OCI-LY1 (cell line): Measurements from ENCODE around the gene NAV2.

Experiments used
- H2AFZ ChIP-seq: fragments of 200-600 bp; sonication (generic), shearing (Covaris generic); 2 replicates; pipeline ENCODE4 v1.6.0; 2014; ENCODE audit warnings: antibody characterized with exemption, mild to moderate bottlenecking, low read length
- H3F3A ChIP-seq: fragments of 200-600 bp; sonication (generic), shearing (Covaris generic); 2 replicates; pipeline ENCODE4 v1.6.0; 2014; ENCODE audit warnings: mild to moderate bottlenecking, antibody characterized with exemption, low read length, moderate library complexity; ENCODE audit not compliant: insufficient read depth
- H3K27ac ChIP-seq: fragments of 200-600 bp; sonication (generic); 2 replicates; pipeline ENCODE4 v1.5.1; 2014; ENCODE audit warnings: low read length, mixed run types, mild to moderate bottlenecking, low read depth; ENCODE audit not compliant: poor library complexity, severe bottlenecking
- H3K27me3 ChIP-seq: fragments of 200-600 bp; sonication (generic); 2 replicates; pipeline ENCODE4 v1.6.0; 2014; ENCODE audit warnings: antibody characterized with exemption, mild to moderate bottlenecking, low read length, moderate library complexity; ENCODE audit not compliant: insufficient read depth
- H3K36me3 ChIP-seq: fragments of 200-600 bp; sonication (generic); 2 replicates; pipeline ENCODE4 v1.6.1; 2014; ENCODE audit warnings: mild to moderate bottlenecking, antibody characterized with exemption, low read length, moderate library complexity, mixed read lengths; ENCODE audit not compliant: insufficient read depth
- H3K4me1 ChIP-seq: fragments of 200-600 bp; sonication (generic); 2 replicates; pipeline ENCODE4 v1.5.1; 2014; ENCODE audit warnings: mild to moderate bottlenecking, low read length, moderate library complexity; ENCODE audit not compliant: insufficient read depth, severe bottlenecking
- H3K4me2 ChIP-seq: fragments of 200-600 bp; sonication (generic), shearing (Covaris generic); 2 replicates; pipeline ENCODE4 v1.6.1; 2014; ENCODE audit warnings: low read length
- H3K4me3 ChIP-seq: fragments of 200-600 bp; sonication (generic); 2 replicates; pipeline ENCODE4 v1.5.1; 2014; ENCODE audit warnings: low read length, low read depth, mild to moderate bottlenecking, mixed read lengths; ENCODE audit not compliant: poor library complexity, severe bottlenecking
- H3K79me2 ChIP-seq: fragments of 200-600 bp; shearing (Covaris generic); 2 replicates; pipeline ENCODE4 v1.6.1; 2016; ENCODE audit warnings: mixed run types, low read length, mixed read lengths; ENCODE audit not compliant: insufficient read depth
- H3K9ac ChIP-seq: fragments of 200-600 bp; sonication (generic), shearing (Covaris generic); 2 replicates; pipeline ENCODE4 v1.6.1; 2014; ENCODE audit warnings: mild to moderate bottlenecking, low read length, mixed read lengths
- H3K9me2 ChIP-seq: fragments of 200-600 bp; sonication (generic), shearing (Covaris generic); 2 replicates; pipeline ENCODE4 v1.6.1; 2014; ENCODE audit warnings: low read depth, mild to moderate bottlenecking, low read length, mixed read lengths
- H3K9me3 ChIP-seq: fragments of 200-600 bp; shearing (Covaris generic); 2 replicates; pipeline ENCODE4 v1.6.1; 2014; ENCODE audit warnings: low read length, mixed read lengths
- H4K20me1 ChIP-seq: fragments of 200-600 bp; sonication (generic), shearing (Covaris generic); 2 replicates; pipeline ENCODE4 v1.6.0; 2016; ENCODE audit warnings: mild to moderate bottlenecking, low read length; ENCODE audit not compliant: insufficient read depth
- CTCF ChIP-seq: fragments of 200-600 bp; sonication (generic), shearing (Covaris generic); IDR thresholded peaks from 2 replicates; pipeline ENCODE4 v1.5.1; 2017; ENCODE audit warnings: mild to moderate bottlenecking, antibody characterized with exemption, low read length, moderate library complexity, mixed read lengths
- EZH2 ChIP-seq: fragments of 200-600 bp; sonication (generic), shearing (Covaris generic); IDR thresholded peaks from 2 replicates; pipeline ENCODE4 v1.8.0; 2017; ENCODE audit warnings: borderline replicate concordance, mixed run types, mild to moderate bottlenecking, antibody characterized with exemption, low read length, moderate library complexity, mixed read lengths

The NAV2 gene

GRCh38 chr11:20026629-20027555 is 314.3 kb downstream of the NAV2 start:
- H3K4me1 ChIP-seq = peaks cover 7% of the 10 kb centered on the region
- H3K79me2 ChIP-seq = no peaks in the 10 kb centered on the region
- TF ChIP-seq CTCF (no peak), EZH2 (no peak)
- no peak overlapping the region for H3K4me2 ChIP-seq
- H3K9ac ChIP-seq = no peak overlapping the region
- H3K4me3 ChIP-seq = no peak overlapping the region
- H3K36me3 ChIP-seq = no peaks in the 10 kb centered on the region
- H3K9me3 ChIP-seq = no peaks in the 10 kb centered on the region
- no peak overlapping the region for H3K27ac ChIP-seq
- no peaks in the 10 kb centered on the region for H3K27me3 ChIP-seq
- H2AFZ ChIP-seq = no peak overlapping the region
- no peaks in the 10 kb centered on the region for H4K20me1 ChIP-seq
- no peaks in the 10 kb centered on the region for H3F3A ChIP-seq
- H3K9me2 ChIP-seq = no peaks in the 10 kb centered on the region

DNA sequence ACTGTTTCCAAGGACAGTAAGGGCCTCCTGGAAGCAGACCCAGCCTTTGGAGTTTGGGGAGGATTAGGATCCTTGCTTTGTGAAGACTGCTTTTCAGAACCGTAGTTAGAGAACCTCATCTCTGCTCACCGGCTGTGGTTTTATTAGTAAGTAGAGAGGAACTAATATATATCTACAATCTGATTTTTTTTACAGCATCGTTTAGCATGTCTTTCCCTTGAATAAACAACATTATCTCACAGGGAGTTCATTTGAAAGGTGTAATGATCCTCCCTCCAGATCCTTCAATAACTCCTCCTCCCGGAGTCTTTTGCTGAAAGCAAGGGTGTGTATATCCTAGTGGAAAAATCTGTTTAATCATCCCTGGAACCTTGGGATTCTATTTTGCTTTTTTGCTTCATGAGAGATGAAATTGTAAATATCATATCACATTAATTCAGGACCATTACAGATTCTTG is 314.9 kb downstream of the NAV2 start:
- H3K4me2 ChIP-seq = no peak overlapping the region
- no peaks in the 10 kb centered on the region for H3K79me2 ChIP-seq
- H2AFZ ChIP-seq = no peak overlapping the region
- no peak overlapping the region for H3K4me3 ChIP-seq
- no peaks in the 10 kb centered on the region for H3K9me2 ChIP-seq
- no peaks in the 10 kb centered on the region for H3K36me3 ChIP-seq
- H3K9ac ChIP-seq = no peak overlapping the region
- no peak for TF ChIP-seq CTCF
- TF ChIP-seq EZH2 = no peak
- H4K20me1 ChIP-seq = no peaks in the 10 kb centered on the region
- H3K9me3 ChIP-seq = no peaks in the 10 kb centered on the region
- H3K27ac ChIP-seq = no peak overlapping the region
- no peaks in the 10 kb centered on the region for H3F3A ChIP-seq
- peaks cover 4% of the 10 kb centered on the region for H3K4me1 ChIP-seq
- H3K27me3 ChIP-seq = no peaks in the 10 kb centered on the region

- no peak overlapping the region for H3K4me3 ChIP-seq
- no peaks in the 10 kb centered on the region for H3K9me3 ChIP-seq
- H3K27ac ChIP-seq = no peak overlapping the region
- TF ChIP-seq EZH2 (no peak), CTCF (no peak)
- no peaks in the 10 kb centered on the region for H3K9me2 ChIP-seq
- H3K9ac ChIP-seq = no peak overlapping the region
- no peaks in the 10 kb centered on the region for H3K79me2 ChIP-seq
- no peak overlapping the region for H3K4me2 ChIP-seq
- no peaks in the 10 kb centered on the region for H3F3A ChIP-seq
- H3K4me1 ChIP-seq = no peaks in the 10 kb centered on the region
- no peaks in the 10 kb centered on the region for H3K36me3 ChIP-seq
- H3K27me3 ChIP-seq = no peaks in the 10 kb centered on the region
- no peaks in the 10 kb centered on the region for H4K20me1 ChIP-seq
- no peak overlapping the region for H2AFZ ChIP-seq
Observed at GRCh38 chr11:20029193-20029592, 316.6 kb downstream of the NAV2 start.
